ENCODE data around the gene TNS3. TPM values are rescaled to one million over a fixed set of nuclear protein-coding genes. Genes with fewer than 3 reads are reported as not detected.

The TNS3 gene
- total RNA-seq, 2 experiments from 2014 or later, result 0.11 TPM

- DNase-seq (no peak), ATAC-seq (no peak)
- intact Hi-C loops (cut with DNase I, micrococcal nuclease), result no loop called here
- Mint-ChIP-seq H3K27ac (no peak overlapping the region), H3K9me3 (ENCODE audit: low read depth) (peaks cover 2% of the 10 kb centered on the region), H3K27me3 (peaks cover 4% of the 10 kb centered on the region), H3K4me1 (peaks cover 6% of the 10 kb centered on the region), H3K4me3 (no peak overlapping the region), H3K36me3 (ENCODE audit: low read depth) (no peaks in the 10 kb centered on the region)
- POLR2A ChIA-PET, result no interaction called here
- CTCF ChIA-PET, result no interaction called here
Observed at GRCh38 chr7:47285860-47286491, 295.9 kb downstream of the TNS3 start.

- peaks cover 2% of the 10 kb centered on the region for H3K9me3 Mint-ChIP-seq (ENCODE audit: low read depth)
- no peak for ATAC-seq
- intact Hi-C loops (cut with DNase I, micrococcal nuclease), result no loop called here
- H3K27ac Mint-ChIP-seq, result no peak overlapping the region
- ChIA-PET POLR2A (no interaction called here), CTCF (interaction anchor here (0.8 to 0.9 kb wide), 2 partner anchors 19 to 534 kb away, joined by 3 read pairs; no protein-coding TSS in a partner anchor)
- H3K4me1 Mint-ChIP-seq, result no peaks in the 10 kb centered on the region
- peaks cover 4% of the 10 kb centered on the region for H3K27me3 Mint-ChIP-seq
- H3K36me3 Mint-ChIP-seq (ENCODE audit: low read depth), result no peaks in the 10 kb centered on the region
- no peak for DNase-seq
- no peak overlapping the region for H3K4me3 Mint-ChIP-seq
Observed at GRCh38 chr7:47284691-47285635, 296.9 kb downstream of the TNS3 start.

- no peaks in the 10 kb centered on the region for H3K4me1 Mint-ChIP-seq
- ATAC-seq, result no peak
- H3K4me3 Mint-ChIP-seq, result no peak overlapping the region
- H3K36me3 Mint-ChIP-seq (ENCODE audit: low read depth), result no peaks in the 10 kb centered on the region
- POLR2A ChIA-PET, result no interaction called here
- CTCF ChIA-PET, result interaction anchor here (0.8 kb wide), 1 partner anchor 536 kb away, joined by 3 read pairs; no protein-coding TSS in a partner anchor
- peaks cover 4% of the 10 kb centered on the region for H3K27me3 Mint-ChIP-seq
- no peak overlapping the region for H3K27ac Mint-ChIP-seq
- intact Hi-C loops (cut with DNase I, micrococcal nuclease), result no loop called here
- no peak for DNase-seq
- peaks cover 2% of the 10 kb centered on the region for H3K9me3 Mint-ChIP-seq (ENCODE audit: low read depth)
Observed at GRCh38 chr7:47283497-47284131, 298.3 kb downstream of the TNS3 start.

GRCh38 chr7:47282790-47283496 lies 299.0 kb downstream of the TNS3 start:
- ChIA-PET CTCF (no interaction called here), POLR2A (no interaction called here)
- no peak overlapping the region for H3K27ac Mint-ChIP-seq
- H3K4me3 Mint-ChIP-seq, result no peak overlapping the region
- intact Hi-C loops (cut with DNase I, micrococcal nuclease), result no loop called here
- peaks cover 4% of the 10 kb centered on the region for H3K27me3 Mint-ChIP-seq
- H3K4me1 Mint-ChIP-seq, result no peaks in the 10 kb centered on the region
- no peak for ATAC-seq
- H3K36me3 Mint-ChIP-seq (ENCODE audit: low read depth), result no peaks in the 10 kb centered on the region
- no peak for DNase-seq
- H3K9me3 Mint-ChIP-seq (ENCODE audit: low read depth), result peaks cover 2% of the 10 kb centered on the region

- Mint-ChIP-seq H3K36me3 (ENCODE audit: low read depth) (no peaks in the 10 kb centered on the region), H3K9me3 (ENCODE audit: low read depth) (peaks cover 2% of the 10 kb centered on the region), H3K4me3 (no peak overlapping the region), H3K27ac (no peak overlapping the region), H3K4me1 (no peaks in the 10 kb centered on the region), H3K27me3 (peaks cover 4% of the 10 kb centered on the region)
- ChIA-PET POLR2A (no interaction called here), CTCF (no interaction called here)
- no peak for DNase-seq
- no peak for ATAC-seq
- intact Hi-C loops (cut with DNase I, micrococcal nuclease), result no loop called here
Observed at GRCh38 chr7:47281966-47282643, 299.8 kb downstream of the TNS3 start.

GRCh38 chr7:47281161-47281560 lies 300.8 kb downstream of the TNS3 start:
- Mint-ChIP-seq H3K4me3 (no peak overlapping the region), H3K27me3 (peaks cover 4% of the 10 kb centered on the region), H3K4me1 (no peaks in the 10 kb centered on the region), H3K9me3 (ENCODE audit: low read depth) (peaks cover 2% of the 10 kb centered on the region), H3K27ac (no peak overlapping the region), H3K36me3 (ENCODE audit: low read depth) (no peaks in the 10 kb centered on the region)
- ATAC-seq, result no peak
- intact Hi-C loops (cut with DNase I, micrococcal nuclease), result no loop called here
- DNase-seq, result no peak
- CTCF ChIA-PET, result no interaction called here
- POLR2A ChIA-PET, result no interaction called here

- Mint-ChIP-seq H3K36me3 (ENCODE audit: low read depth) (no peaks in the 10 kb centered on the region), H3K4me1 (no peaks in the 10 kb centered on the region), H3K27ac (no peak overlapping the region), H3K27me3 (peaks cover 4% of the 10 kb centered on the region), H3K9me3 (ENCODE audit: low read depth) (peaks cover 2% of the 10 kb centered on the region), H3K4me3 (no peak overlapping the region)
- CTCF ChIA-PET, result no interaction called here
- intact Hi-C loops (cut with DNase I, micrococcal nuclease), result no loop called here
- POLR2A ChIA-PET, result no interaction called here
- no peak for DNase-seq
- ATAC-seq, result no peak
Observed at GRCh38 chr7:47280114-47280513, 301.8 kb downstream of the TNS3 start.

- Mint-ChIP-seq H3K27me3 (peaks cover 4% of the 10 kb centered on the region), H3K9me3 (ENCODE audit: low read depth) (no peaks in the 10 kb centered on the region), H3K36me3 (ENCODE audit: low read depth) (no peaks in the 10 kb centered on the region), H3K27ac (no peak overlapping the region), H3K4me3 (no peak overlapping the region), H3K4me1 (no peaks in the 10 kb centered on the region)
- DNase-seq, result no peak
- ATAC-seq, result no peak
- intact Hi-C loops (cut with DNase I, micrococcal nuclease), result no loop called here
- ChIA-PET POLR2A (no interaction called here), CTCF (interaction anchor here (0.9 kb wide), 1 partner anchor 13 kb away, joined by 3 read pairs; no protein-coding TSS in a partner anchor)
Observed at GRCh38 chr7:47278043-47278442, 303.9 kb downstream of the TNS3 start.

- Mint-ChIP-seq H3K27me3 (peaks cover 4% of the 10 kb centered on the region), H3K4me1 (no peaks in the 10 kb centered on the region), H3K36me3 (ENCODE audit: low read depth) (no peaks in the 10 kb centered on the region), H3K4me3 (no peak overlapping the region), H3K27ac (no peak overlapping the region), H3K9me3 (ENCODE audit: low read depth) (no peaks in the 10 kb centered on the region)
- POLR2A ChIA-PET, result no interaction called here
- intact Hi-C loops (cut with DNase I, micrococcal nuclease), result no loop called here
- CTCF ChIA-PET, result interaction anchor here (0.9 kb wide), 1 partner anchor 13 kb away, joined by 3 read pairs; no protein-coding TSS in a partner anchor
- no peak for DNase-seq
- no peak for ATAC-seq
Observed at GRCh38 chr7:47277321-47277781, 304.6 kb downstream of the TNS3 start.

GRCh38 chr7:47273974-47274766 lies 307.7 kb downstream of the TNS3 start:
- no peaks in the 10 kb centered on the region for H3K36me3 Mint-ChIP-seq (ENCODE audit: low read depth)
- ATAC-seq, result no peak
- CTCF ChIA-PET, result no interaction called here

More at GRCh38 chr7:47273974-47274766, 307.7 kb downstream of the TNS3 start:
- intact Hi-C loops (cut with DNase I, micrococcal nuclease), result no loop called here
- Mint-ChIP-seq H3K4me3 (no peak overlapping the region), H3K4me1 (peaks cover 3% of the 10 kb centered on the region), H3K27ac (no peak overlapping the region), H3K27me3 (no peaks in the 10 kb centered on the region), H3K9me3 (ENCODE audit: low read depth) (no peaks in the 10 kb centered on the region)
- POLR2A ChIA-PET, result no interaction called here
- DNase-seq, result no peak
